Right atrium auricular region (tissue), 2 donors: ENCODE data around the gene CBX5. TPM values are rescaled to one million over a fixed set of nuclear protein-coding genes. Genes with fewer than 3 reads are reported as not detected.

ENCODE experiments used
- DNase-seq: peaks from one replicate; pipeline ENCODE4 v3.0.0-alpha.2; 2019; ENCODE audit warnings: low spot score
- H3K27ac ChIP-seq, 2 donors: fragments of 200-600 bp; sonication (generic); 1 replicate in 1 of 2; 2 replicates in 1 of 2; pipeline ENCODE4 v1.5.1; 2016 to 2019
- H3K27me3 ChIP-seq, 2 donors: fragments of 200-600 bp; sonication (generic); one replicate each; pipeline versions ENCODE4 v1.5.1 to v1.6.0; 2017 to 2019
- H3K36me3 ChIP-seq: fragments of 200-600 bp; sonication (generic); one replicate; pipeline ENCODE4 v1.5.1; 2016
- H3K4me1 ChIP-seq, 2 donors: fragments of 200-600 bp; sonication (generic); one replicate each; pipeline versions ENCODE4 v1.5.1 to v1.6.0; 2017 to 2019
- H3K4me3 ChIP-seq, 2 donors: fragments of 200-600 bp; sonication (generic); 1 replicate in 1 of 2; 2 replicates in 1 of 2; pipeline ENCODE4 v1.5.1; 2017 to 2019; ENCODE audit warnings: mild to moderate bottlenecking in 1 of 2, moderate library complexity in 1 of 2
- H3K9me3 ChIP-seq, 2 donors: fragments of 200-600 bp; sonication (generic); one replicate each; pipeline ENCODE4 v1.5.1; 2019
- CTCF ChIP-seq, 2 donors: fragments of 200-600 bp; sonication (generic); IDR thresholded peaks; one replicate each; pipeline ENCODE4 v1.5.1; 2019; ENCODE audit warnings: antibody characterized with exemption in 2 of 2
- total RNA-seq, 2 donors: library from RNA; depleted of rRNA; stranded (reverse); fragments of >200 nt; gene quantifications; one replicate each; pipeline ENCODE4 v1.1.0, GENCODE V29; 2016

Gene CBX5
- total RNA-seq, 2 donors from 2014 or later: 33.0 to 33.9 TPM

- Histone ChIP-seq H3K4me3 (no peak overlapping the region), H3K36me3 (no peaks in the 10 kb centered on the region), H3K27ac (no peak overlapping the region), H3K4me1 (no peaks in the 10 kb centered on the region), H3K9me3 (no peaks in the 10 kb centered on the region), H3K27me3 (no peaks in the 10 kb centered on the region)
- DNase-seq: no peak
- TF ChIP-seq CTCF (IDR thresholded peaks at IDR 0.05): no peak
Observed at GRCh38 chr12:54294953-54295566, 15.1 kb upstream of the CBX5 start.

GRCh38 chr12:54294152-54294952 is 14.4 kb upstream of the CBX5 start:
- H3K36me3 ChIP-seq: no peaks in the 10 kb centered on the region
- H3K4me3 ChIP-seq: no peak overlapping the region
- H3K27ac ChIP-seq: no peak overlapping the region
- H3K27me3 ChIP-seq: no peaks in the 10 kb centered on the region
- no peak for DNase-seq
- peak; percentile 48 to 67 for TF ChIP-seq CTCF (IDR thresholded peaks at IDR 0.05)
- H3K9me3 ChIP-seq: no peaks in the 10 kb centered on the region
- no peaks in the 10 kb centered on the region for H3K4me1 ChIP-seq

- no peaks in the 10 kb centered on the region for H3K4me1 ChIP-seq
- no peak for DNase-seq
- H3K9me3 ChIP-seq: no peaks in the 10 kb centered on the region
- H3K36me3 ChIP-seq: peaks cover 9% of the 10 kb centered on the region
- H3K27ac ChIP-seq: no peak overlapping the region
- TF ChIP-seq CTCF (IDR thresholded peaks at IDR 0.05): no peak
- no peaks in the 10 kb centered on the region for H3K27me3 ChIP-seq
- no peak overlapping the region for H3K4me3 ChIP-seq
Observed at GRCh38 chr12:54292931-54293241, 13.0 kb upstream of the CBX5 start.

- H3K27me3 ChIP-seq: no peaks in the 10 kb centered on the region
- H3K9me3 ChIP-seq: no peaks in the 10 kb centered on the region
- H3K36me3 ChIP-seq: peaks cover 15% of the 10 kb centered on the region
- DNase-seq: no peak
- H3K27ac ChIP-seq: no peak overlapping the region
- peaks cover 0 to under 1% of the 10 kb centered on the region in 2 donors for H3K4me1 ChIP-seq
- no peak for TF ChIP-seq CTCF (IDR thresholded peaks at IDR 0.05)
- no peak overlapping the region for H3K4me3 ChIP-seq
Observed at GRCh38 chr12:54292083-54292930, 12.4 kb upstream of the CBX5 start.

GRCh38 chr12:54287261-54288157 is 7.6 kb upstream of the CBX5 start:
- peaks cover 62% of the 10 kb centered on the region for H3K36me3 ChIP-seq
- H3K4me1 ChIP-seq: peaks cover 3 to 45% of the 10 kb centered on the region in 2 donors
- H3K27ac ChIP-seq: no peak overlapping the region
- H3K9me3 ChIP-seq: no peaks in the 10 kb centered on the region
- H3K27me3 ChIP-seq: no peaks in the 10 kb centered on the region
- no peak for TF ChIP-seq CTCF (IDR thresholded peaks at IDR 0.05)
- DNase-seq: no peak
- no peak overlapping the region for H3K4me3 ChIP-seq
